NB4 (cell line): ENCODE data around the gene DUSP16.

Source experiments
- POLR2A ChIP-seq: IDR thresholded peaks from 2 replicates; pipeline ENCODE4 v1.6.1; 2011; ENCODE audit warnings: mild to moderate bottlenecking; ENCODE audit not compliant: insufficient read length; ENCODE audit errors: extremely low read depth
- TF ChIP-seq, protein P1 (sequence below): IDR thresholded peaks from one replicate; pipeline ENCODE4 v1.5.1; 2012; ENCODE audit warnings: low read depth, low read length
- TF ChIP-seq, protein P2 (sequence below): IDR thresholded peaks from 2 replicates; pipeline ENCODE4 v1.6.1; 2011; ENCODE audit warnings: low read depth, low read length

DNA sequence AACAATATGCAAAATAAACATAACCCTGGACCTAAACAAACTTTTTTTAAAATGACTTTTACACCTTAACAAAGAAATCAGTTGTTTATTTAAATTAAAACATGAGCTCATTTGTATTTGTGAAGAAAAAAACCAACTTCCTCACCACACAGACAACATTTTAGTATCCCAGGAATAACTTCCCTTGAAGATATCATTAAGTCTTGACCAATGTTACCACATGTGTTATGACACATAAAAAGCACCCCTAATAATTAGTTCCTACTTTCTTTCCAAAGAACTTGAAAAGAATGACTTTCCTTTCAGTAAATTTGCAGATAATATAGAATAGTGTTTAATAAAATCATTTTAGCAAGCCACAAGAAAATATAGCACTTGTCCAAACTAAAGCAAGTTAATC is 42.4 kb downstream of the DUSP16 start:
- TF ChIP-seq, protein P1, sequence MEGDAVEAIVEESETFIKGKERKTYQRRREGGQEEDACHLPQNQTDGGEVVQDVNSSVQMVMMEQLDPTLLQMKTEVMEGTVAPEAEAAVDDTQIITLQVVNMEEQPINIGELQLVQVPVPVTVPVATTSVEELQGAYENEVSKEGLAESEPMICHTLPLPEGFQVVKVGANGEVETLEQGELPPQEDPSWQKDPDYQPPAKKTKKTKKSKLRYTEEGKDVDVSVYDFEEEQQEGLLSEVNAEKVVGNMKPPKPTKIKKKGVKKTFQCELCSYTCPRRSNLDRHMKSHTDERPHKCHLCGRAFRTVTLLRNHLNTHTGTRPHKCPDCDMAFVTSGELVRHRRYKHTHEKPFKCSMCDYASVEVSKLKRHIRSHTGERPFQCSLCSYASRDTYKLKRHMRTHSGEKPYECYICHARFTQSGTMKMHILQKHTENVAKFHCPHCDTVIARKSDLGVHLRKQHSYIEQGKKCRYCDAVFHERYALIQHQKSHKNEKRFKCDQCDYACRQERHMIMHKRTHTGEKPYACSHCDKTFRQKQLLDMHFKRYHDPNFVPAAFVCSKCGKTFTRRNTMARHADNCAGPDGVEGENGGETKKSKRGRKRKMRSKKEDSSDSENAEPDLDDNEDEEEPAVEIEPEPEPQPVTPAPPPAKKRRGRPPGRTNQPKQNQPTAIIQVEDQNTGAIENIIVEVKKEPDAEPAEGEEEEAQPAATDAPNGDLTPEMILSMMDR, result no peak
- no peak for TF ChIP-seq POLR2A
- TF ChIP-seq, protein P2, sequence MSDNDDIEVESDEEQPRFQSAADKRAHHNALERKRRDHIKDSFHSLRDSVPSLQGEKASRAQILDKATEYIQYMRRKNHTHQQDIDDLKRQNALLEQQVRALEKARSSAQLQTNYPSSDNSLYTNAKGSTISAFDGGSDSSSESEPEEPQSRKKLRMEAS, result no peak
